Activated CD4-positive, alpha-beta T cell treated with anti-CD3 and anti-CD28 coated beads, Interleukin-10, Interleukin-2, amounts not matched to agents 100 ng/mL and 50 ng/mL, durations not matched to agents 16 hours and 8 hours (primary cell): ENCODE measurements around the gene KRTAP10-7.
"Not testable (repeated sequence)": the region's sequence is repeated elsewhere in the genome, so short reads cannot be mapped to it uniquely, and the experiment has no call there.

Experiments used
- DNase-seq: peaks from one replicate; pipeline ENCODE4 v3.0.0-alpha.2; 2020

KRTAP10-7 gene

DNA sequence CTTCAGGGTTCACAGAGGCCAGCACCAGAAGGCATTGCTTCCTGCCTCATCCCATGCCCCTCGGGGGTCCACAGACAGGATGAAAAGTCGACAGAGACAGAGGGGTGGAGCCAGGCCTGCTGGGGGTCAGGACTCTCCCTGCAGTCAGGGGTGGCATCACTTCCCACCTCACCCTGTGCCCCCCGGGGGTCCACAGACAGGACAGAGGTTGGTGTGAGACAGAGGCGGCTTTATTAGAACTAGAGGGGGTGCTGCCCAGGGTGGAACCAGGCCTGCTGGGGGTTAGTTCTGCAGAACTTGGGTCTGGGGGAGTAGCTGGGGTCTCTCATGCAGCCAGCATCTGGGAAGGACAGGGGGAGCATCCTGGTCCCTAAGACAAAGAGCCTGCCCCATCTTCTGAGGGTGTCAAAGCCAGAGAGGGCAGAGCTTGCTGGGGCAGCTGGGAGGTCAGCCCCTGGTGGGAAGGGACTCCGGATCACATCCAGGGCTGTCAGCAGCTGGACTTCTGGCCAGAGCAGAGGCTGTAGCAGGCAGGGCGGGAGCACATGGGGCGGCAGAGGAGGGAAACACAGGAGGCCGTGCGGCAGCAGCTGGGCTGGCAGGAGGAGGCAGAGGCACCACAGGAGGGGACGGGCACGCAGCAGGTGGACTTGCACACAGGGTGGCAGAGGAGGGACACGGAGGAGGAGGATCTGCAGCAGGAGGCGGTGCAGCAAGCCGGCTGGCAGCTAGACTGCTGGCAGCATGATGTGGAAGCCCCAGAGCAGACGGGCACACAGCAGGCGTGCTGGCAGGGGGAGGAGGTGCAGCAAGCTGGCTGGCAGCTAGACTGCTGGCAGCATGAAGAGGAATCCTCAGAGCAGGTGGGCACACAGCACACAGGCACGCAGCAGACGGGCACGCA lies 9.2 kb upstream of the KRTAP10-7 start:
- DNase-seq: not testable (repeated sequence)

DNA sequence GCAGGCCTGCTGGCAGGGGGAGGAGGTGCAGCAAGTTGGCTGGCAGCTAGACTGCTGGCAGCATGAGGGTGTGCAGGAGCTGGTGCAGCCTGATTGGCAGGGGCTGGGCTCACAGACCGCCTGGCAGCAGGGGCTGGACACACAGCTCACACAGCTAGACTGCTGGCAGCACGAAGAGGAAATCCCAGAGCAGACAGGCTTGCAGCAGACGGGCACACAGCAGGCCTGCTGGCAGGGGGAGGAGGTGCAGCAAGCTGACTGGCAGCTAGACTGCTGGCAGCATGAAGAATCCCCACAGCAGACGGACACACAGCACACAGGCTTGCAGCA lies 8.6 kb upstream of the KRTAP10-7 start:
- DNase-seq: not testable (repeated sequence)

DNA sequence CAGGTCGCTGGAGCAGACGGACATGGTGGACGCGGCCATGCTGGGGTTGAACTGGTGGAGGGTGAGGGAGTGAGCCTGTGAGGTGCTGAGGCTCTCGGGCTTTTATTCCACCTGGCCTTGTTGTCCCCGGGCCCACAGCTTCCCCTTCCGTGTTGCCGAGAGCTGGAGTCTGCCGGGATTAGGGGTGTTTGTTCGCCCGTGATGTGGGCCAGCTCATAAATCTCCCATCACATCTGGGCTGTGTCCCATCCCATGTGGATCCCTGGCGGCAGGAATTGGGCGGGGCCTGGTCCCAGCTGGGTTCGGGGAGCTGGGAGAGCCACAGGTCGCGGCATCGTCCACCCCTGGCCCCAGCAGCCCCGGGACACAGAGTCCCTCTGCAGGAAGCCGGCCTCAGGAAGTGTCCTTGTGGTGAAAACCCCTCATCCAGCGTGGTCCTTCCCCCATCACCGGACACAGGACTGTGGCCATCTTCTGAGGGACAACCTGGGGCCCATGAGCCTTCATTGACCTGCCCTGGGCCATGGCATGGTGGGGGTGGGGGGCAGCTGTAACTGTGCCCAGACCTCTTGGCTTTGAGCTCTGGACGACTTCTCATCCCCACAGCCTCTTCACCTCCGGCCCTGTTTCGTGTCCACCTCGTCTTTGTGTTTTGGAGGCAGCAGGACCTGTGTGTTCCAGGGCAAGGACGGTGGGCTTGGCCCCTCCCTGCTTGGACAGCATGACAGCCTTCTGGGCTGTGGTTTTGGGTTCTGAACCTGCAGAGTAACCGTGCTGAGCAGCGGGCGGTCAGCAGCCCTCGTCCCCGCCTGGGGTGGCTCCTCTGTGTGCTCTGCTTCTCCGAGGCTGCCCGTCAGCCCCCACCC lies 7.7 kb upstream of the KRTAP10-7 start, which contains the start of gene KRTAP10-6:
Gene KRTAP10-6 (minus strand): TSS at position 60 of the 866 bp plus-strand sequence. CDS start 21 bp downstream, at position 39.
- no peak for DNase-seq

DNA sequence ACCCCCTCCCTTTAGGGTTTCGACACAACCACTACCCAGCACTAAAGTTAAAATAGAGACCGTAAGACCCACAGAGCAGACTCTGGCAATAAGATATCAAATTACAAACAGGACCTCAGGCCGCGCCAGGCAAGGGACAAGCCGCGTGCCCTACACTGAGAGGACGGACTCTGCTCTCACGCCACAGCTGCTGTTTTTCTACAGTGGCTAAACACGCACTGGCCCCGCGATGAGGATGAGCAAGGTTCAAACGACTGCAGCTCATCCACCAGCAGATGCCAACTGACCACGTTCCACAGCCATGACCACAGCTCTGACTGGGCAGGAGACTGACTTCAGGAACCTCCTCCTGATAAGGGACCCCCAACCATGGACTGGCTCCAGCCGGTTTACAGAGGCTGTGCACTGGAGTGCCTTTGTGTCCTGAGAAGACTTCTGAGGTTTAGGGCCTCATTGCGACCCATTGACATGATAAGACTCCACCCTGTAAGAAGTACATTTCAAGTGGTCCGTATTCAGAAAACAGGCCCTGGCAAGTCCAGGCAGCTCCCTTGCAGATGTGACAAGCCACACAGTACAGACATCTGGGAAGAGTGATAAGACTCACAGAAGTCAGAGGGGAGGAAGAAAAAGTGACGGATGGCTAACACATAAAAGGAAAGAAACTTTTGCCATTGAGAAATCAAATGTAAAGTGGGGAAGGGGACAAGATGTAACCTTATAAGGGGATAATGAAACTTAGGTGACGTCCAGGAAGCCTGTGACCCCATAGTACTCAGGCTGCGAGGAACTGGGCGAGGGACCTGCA lies 6.6 kb upstream of the KRTAP10-7 start:
- DNase-seq: no peak

DNA sequence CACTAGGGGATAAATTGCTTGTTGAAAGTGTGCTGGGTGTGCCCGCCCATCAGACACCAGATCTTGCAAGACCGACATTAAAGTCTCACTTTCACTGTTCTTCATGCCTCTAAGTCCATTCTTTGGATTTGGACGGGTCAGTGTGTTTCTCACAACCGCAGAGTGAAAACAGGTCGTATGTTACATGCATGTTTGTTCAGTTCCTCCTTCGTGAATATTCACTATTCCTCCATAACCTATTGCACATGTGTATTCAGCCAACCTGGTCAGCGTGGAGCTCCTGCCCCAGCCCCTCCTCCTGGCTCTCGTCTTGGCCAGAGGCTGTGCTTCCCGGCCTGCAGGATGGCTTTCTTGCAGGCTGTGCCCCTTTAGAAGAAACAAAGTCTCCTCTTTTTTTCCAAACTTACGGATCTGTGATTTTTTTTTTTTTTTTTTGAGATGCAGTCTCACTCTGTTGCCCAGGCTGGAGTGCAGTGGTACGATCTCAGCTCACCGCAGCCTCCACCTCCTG lies 5.9 kb upstream of the KRTAP10-7 start:
- no peak for DNase-seq

DNA sequence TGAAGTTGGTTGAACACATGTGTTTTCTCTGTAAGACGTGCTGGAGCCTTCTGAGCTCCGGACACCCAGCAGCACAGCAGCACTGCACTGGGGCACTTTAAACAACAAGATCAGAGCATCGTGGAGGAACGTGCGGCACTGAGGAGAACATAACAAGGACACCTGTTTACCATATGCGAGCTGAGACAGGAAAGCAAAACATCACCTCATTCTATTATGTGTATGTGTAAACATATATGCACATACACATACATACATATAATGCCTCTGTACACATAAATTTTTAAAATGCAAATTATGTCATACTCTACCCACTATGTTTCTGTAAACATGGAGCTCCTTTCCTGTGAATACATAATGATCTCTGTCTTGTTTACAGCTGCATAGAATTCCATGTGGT lies 4.9 kb upstream of the KRTAP10-7 start:
- no peak for DNase-seq

DNA sequence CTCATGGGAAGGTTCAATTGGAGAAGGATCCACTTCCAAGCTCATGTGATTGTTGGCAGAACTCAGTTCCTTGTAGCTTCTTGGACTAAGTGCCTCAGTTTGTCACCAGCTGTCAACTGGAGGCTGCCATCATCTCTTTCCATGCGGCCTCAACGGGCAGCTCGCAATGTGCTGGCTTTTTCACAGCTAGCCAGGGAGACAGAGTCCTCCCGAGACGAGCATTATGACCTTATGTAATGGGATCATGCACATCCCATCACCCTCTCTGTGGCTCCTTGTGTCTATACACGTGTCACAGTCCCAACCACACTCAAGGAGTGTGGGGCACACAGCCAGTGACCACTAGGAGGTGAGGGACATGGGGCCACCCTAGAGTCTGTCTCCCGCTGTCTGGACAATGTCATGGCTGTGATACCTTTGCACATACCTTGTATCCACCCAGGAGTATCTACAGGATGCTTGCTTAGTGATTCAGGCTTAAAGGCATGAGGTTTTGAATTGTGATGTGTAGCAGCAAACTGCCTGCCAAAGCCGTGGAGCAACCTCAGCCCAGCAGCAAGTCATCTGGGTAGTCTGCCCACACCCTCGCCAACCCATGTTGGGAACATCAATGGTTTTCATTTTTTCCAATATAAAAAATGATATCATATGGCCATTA lies 4.2 kb upstream of the KRTAP10-7 start:
- DNase-seq: no peak

DNA sequence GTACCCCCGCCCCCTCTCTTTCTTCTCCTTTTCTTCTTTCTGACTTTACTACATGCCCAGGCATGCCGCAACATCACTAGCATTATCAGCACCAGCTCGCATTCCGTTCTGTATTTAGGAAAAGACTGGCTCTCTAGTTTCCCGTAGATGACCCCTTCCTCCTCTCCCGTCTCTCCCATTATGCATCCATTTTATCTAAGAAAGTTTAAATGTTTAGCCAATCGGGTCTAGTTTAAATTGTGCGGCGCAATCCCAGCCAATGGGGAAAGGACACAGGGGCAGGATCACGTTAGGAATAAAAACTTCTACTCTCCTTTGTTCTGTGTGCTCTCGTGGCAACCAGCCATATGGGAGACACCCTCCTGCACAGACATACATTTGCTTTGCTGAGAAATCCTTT lies 2.3 kb upstream of the KRTAP10-7 start:
- no peak for DNase-seq

DNA sequence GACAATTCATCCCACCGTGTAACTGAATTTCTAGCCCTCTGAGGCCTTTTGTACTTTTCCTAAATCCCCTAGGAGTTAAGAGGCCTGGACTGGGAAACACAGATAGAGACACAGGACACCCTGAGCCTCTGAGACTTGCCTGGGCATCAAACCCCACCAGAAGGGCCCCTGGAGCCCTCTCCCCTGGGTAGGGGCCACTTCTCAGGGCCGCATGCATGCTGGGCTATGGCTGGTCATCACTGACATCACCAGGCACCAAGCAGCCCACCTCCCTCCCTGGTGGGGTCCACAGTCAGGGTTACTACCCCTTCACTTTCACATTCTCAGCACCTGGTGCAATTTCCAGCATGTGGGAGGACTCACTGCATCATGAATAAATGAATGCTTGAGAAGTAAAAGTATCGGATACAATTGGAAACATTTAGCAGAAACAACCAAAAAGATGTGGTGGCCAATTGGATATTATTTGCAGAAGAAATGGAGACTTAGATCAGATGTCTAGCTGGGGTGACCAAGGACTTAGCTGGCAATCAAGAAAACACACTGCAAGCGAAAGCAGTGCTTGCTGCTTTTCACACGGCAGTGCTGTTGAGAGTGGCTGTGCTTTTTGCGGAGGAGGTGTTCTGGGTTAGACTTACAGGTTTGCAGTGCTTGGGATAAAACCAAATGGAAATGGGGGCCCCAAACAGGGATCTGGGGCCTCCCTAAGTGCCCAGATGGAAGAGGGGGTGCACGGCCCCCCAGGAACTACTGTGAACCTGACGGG lies 950 bp upstream of the KRTAP10-7 start:
- no peak for DNase-seq

DNA sequence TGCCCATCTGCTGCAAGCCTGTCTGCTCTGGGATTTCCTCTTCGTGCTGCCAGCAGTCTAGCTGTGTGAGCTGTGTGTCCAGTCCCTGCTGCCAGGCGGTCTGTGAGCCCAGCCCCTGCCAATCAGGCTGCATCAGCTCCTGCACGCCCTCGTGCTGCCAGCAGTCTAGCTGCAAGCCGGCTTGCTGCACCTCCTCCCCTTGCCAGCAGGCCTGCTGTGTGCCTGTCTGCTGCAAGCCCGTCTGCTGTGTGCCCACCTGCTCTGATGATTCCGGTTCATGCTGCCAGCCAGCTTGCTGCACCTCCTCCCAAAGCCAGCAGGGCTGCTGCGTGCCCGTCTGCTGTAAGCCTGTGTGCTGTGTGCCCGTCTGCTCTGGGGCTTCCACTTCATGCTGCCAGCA lies 694 bp downstream of the KRTAP10-7 start:
- not testable (repeated sequence) for DNase-seq

DNA sequence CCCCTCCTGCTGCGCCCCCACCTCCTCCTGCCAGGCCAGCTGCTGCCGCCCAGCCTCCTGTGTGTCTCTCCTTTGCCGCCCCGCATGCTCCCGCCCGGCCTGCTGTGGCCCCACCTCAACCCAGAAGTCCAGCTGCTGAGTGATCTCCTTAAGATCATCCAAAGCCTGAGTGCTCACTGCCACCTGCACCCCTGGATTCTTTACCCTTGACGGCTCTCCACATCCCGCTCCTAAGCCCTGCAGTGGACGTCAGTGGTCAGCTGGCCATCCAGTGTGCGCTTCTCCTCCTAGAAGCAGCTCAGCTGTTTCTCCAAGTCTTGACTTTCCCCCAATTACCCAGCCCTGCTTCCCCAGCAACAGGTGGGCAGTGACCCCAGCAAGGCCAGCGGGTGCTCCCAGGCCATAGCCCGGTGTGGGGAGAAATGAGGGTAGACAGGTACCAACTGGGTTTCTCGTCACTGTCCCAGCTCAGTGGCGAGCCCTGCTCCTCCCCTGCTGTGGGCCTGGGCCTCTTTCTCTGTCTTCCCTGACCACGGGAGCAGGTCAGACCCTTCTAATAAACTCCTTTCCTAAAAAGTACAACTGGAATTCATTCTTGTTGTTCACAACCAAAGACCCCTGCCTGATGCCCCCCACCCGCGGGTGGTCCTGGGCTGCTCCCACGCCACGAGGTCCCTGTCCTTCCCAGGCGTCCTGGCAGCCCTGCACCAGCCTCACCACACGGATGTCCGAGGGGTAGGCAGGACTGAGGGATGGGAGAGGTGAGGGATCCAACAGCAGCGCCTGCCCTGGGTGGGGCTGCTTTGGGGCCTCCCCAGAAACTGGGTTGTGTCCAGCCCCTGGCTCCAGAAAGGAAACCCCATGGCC lies 1.4 kb downstream of the KRTAP10-7 start:
- no peak for DNase-seq

DNA sequence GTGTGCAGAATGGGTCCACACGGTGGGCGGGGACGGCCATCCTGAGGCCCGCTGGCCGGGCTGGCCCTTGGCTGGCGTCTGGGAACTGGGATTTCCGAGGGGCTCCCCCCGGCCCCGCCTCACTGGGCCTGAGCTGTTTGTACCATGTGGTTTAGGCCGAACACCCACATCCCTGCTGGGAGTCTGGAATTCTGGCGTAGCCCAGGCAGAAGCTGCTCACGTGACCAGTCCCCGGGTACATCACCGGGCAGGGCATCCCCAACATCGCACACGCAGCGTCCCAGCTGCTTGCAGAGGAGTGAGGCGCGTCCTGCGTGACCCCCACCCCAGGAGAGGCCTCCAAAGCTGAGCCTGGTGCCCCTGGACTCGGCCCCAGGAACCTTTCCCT lies 2.1 kb downstream of the KRTAP10-7 start:
- DNase-seq: no peak

DNA sequence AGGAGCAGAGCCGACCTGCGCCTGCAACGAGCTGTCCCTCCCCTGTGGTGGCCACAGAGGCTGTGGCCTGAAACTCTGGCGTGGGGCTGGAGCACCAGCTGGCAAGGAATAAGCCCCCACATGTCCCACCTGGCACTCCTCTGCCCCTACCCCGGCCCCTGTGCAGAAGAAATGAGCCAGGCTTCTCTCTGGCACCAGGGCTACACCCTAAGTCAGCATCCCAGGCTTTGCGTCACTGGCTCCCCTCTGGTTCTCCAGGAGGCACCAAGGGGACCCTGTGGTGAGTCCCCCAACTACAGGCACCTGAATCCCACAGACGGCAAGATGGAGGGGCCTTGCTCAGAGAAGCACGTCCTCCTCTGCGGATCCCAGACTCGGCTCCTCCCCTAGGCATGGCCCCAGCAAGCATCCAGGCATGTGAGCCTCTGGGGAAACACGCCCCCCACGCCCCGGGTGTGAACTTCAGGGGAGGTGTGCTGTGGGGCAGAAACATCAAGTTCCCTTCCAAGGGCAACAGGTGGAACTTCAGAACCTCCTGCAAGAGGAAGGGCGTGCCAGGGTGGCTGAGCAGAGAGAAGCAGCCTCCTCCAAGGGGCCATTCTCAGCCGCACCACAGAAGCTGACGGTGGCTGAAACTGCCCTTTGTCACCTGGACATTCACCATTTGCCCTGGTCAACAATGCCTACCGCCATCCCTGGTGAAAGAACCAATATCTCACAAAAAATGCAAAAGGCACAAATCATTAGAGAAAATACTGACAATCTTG lies 2.9 kb downstream of the KRTAP10-7 start:
- DNase-seq: no peak

DNA sequence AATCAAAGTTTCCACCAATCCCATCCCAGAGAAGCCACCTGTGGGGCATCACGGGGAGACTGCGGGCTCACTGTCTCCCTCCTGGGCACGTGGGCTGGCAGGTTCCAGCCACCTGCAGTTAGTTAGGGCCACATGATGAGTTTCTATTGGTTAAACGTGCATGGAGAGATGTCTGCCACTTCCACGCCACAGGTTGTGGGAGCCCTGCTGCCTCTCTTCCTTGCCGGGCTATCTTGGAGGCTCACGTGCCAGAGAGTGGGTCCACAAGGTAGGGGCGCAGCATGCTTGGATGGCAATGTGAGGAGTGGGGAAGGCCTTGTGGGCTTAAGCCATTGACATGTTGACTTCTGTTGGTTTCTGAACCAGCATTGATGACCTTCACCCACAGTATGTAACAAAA lies 3.5 kb downstream of the KRTAP10-7 start:
- no peak for DNase-seq

DNA sequence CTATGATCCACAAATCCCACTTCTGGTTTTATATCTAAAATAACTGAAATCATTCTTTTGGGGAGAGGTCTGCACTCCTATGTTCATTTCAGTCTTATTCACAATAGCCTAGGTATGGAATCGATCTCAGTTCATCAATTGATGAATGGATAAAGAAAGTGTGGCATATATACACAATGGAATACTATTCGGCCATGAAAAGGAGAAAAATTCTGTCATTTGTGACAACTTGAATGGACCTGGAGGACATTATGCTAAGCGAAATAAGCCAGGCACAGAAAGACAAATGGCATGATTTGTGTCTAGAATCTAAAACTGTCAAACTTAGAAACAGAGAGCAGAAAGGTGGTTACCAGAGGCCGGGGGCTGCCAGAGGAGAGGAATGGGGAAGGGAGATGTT lies 6.1 kb downstream of the KRTAP10-7 start:
- no peak for DNase-seq

DNA sequence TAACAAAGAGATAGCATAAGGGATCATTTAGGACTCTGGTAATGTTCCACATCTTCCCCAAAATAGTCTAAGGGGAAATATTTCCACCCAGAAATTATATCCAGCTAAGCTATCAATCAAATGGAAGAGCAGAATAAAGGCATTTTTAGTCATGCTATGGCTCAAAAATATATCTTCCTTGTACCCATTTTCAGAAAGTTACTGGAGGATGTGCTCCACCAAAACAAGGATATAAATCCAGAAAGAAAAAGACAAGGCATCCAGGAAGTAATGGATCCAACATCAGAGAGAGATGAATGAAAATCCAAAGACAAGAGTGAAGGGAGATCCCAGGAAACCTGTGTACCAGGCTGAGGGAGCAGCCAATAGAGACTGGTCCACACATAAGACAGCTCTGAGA lies 8.8 kb downstream of the KRTAP10-7 start:
- no peak for DNase-seq

DNA sequence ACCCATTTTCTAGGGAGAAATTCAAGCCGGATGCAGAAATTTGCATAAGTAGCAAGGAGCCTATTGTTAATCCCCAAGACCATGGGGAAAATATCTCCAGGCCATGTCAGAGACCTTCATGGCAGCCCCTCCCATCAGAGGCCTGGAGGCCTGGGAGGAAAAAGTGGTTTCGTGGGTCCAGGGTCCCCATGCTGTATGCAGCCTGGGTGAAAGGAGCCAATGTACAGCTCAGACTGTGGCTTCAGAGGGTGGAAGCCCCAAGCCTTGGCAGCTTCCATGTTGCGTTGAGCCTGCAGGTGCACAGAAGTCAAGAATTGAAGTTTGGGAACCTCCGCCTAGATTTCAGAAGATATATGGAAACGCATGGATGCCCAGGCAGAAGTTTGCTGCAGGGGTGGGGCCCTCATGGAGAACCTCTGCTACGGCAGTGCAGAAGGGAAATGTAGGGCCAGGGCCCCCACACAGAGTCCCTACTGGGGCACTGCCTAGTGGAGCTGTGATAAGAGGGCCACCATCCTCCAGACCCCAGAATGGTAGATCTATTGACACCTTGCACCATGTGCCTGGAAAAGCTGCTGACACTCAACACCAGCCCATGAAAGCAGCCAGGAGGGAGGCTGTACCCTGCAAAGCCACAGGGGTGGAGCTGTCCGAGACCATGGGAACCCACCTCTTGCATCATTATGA lies 9.9 kb downstream of the KRTAP10-7 start:
- not testable (repeated sequence) for DNase-seq

DNA sequence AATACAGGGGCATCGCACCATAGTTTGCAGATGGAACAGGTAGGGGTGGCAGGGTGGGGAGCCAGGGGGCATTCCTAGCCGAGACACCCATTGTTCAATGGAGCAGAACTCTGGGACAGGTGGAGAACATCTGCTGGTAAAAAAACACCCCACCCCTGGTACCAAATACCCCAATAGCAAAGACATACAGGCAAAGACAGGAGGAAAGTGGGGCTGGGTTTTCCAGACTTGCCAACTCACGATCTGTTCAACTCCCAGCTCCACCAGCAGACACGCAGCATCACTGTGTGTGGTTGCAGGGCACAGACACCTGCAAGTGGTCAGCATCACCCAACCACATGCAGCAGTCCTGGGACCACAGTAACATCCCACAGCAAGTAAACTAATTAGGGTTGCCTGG lies 11.2 kb downstream of the KRTAP10-7 start:
- no peak for DNase-seq

DNA sequence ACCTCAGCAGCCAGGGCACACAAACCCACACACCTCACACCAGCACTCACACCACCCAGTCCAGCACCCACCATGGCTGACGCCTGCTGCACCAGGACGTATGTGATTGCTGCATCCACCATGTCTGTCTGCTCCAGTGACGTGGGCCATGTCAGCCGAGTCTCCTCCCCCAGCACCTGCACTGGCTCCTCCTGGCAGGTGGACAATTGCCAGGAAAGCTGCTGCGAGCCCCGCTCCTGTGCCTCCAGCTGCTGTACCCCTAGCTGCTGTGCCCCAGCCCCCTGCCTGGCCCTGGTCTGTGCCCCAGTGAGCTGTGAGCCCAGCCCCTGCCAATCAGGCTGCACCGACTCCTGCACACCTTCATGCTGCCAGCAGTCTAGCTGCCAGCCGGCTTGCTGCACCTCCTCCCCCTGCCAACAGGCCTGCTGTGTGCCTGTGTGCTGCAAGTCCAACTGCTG lies 11.7 kb downstream of the KRTAP10-7 start, which contains the start of gene KRTAP10-8:
Gene KRTAP10-8 (plus strand): TSS at position 51 of the 458 bp plus-strand sequence. CDS start 22 bp downstream, at position 73.
- no peak for DNase-seq
